HG02852 (cell line): ENCODE data around the gene HDC.

Experiments used
- ATAC-seq: cut with Tn5 transposase; IDR thresholded peaks from one replicate; pipeline ENCODE4 v1.9.1; 2021; ENCODE audit warnings: mild to moderate bottlenecking, moderate library complexity; ENCODE audit not compliant: unreplicated experiment

Gene HDC

GRCh38 chr15:50228866-50229265 lies 36.7 kb downstream of the HDC start:
- no peak for ATAC-seq

- ATAC-seq, result no peak
Measured at GRCh38 chr15:50227076-50227475, 38.5 kb downstream of the HDC start.

- ATAC-seq, result no peak
Measured at GRCh38 chr15:50225938-50226337, 39.6 kb downstream of the HDC start.

GRCh38 chr15:50225057-50225456 lies 40.5 kb downstream of the HDC start:
- ATAC-seq, result no peak

GRCh38 chr15:50224606-50225005 lies 40.9 kb downstream of the HDC start:
- no peak for ATAC-seq

- ATAC-seq, result no peak
Measured at GRCh38 chr15:50222181-50222580, 43.3 kb downstream of the HDC start.

- no peak for ATAC-seq
Measured at GRCh38 chr15:50219820-50220219, 45.7 kb downstream of the HDC start.

GRCh38 chr15:50218691-50219090 lies 46.8 kb downstream of the HDC start:
- ATAC-seq, result no peak

- no peak for ATAC-seq
Measured at GRCh38 chr15:50218291-50218690, 47.2 kb downstream of the HDC start.

GRCh38 chr15:50210462-50211157 lies 54.9 kb downstream of the HDC start:
- ATAC-seq, result no peak

GRCh38 chr15:50209809-50210208 lies 55.7 kb downstream of the HDC start:
- ATAC-seq, result no peak

- ATAC-seq, result no peak
Measured at GRCh38 chr15:50206020-50206419, 59.5 kb downstream of the HDC start.

GRCh38 chr15:50202003-50202402 lies 63.5 kb downstream of the HDC start:
- ATAC-seq, result no peak

GRCh38 chr15:50192926-50193620 lies 72.5 kb downstream of the HDC start:
- ATAC-seq, result no peak

- no peak for ATAC-seq
Measured at GRCh38 chr15:50192164-50192563, 73.4 kb downstream of the HDC start.
